ENCODE results near the gene RIPK3.

RIPK3 gene

DNA sequence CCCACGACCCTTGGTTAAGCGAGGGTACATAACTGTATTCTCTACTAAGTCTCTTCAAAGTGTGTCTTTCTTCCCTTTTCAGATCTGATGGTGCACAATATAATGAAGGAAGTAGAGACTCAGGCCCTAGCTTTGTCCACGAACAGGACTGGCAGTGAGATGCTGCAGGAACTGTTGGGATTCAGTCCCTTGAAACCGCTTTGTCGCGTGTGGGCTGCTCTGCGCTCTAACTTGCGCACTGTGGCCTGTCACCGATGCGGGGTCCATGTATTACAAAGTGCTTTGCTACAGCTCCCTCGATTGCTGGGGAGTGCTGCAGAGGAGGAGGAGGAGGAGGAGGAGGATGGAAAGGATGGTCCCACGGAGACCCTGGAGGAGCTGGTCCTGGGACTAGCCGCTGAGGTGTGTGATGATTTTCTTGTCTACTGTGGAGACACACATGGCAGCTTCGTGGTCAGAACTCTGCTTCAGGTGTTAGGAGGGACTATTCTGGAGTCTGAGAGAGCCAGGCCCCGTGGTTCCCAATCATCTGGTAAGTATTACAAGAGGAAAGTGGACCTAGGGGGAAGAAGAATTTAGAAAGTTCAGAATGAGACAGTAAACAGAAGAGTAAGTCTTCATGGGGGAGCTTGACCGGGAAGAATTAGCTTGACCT lies 39.3 kb downstream of the RIPK3 start:
- DNase-seq (ENCODE audit: low read depth), result no peak

DNA sequence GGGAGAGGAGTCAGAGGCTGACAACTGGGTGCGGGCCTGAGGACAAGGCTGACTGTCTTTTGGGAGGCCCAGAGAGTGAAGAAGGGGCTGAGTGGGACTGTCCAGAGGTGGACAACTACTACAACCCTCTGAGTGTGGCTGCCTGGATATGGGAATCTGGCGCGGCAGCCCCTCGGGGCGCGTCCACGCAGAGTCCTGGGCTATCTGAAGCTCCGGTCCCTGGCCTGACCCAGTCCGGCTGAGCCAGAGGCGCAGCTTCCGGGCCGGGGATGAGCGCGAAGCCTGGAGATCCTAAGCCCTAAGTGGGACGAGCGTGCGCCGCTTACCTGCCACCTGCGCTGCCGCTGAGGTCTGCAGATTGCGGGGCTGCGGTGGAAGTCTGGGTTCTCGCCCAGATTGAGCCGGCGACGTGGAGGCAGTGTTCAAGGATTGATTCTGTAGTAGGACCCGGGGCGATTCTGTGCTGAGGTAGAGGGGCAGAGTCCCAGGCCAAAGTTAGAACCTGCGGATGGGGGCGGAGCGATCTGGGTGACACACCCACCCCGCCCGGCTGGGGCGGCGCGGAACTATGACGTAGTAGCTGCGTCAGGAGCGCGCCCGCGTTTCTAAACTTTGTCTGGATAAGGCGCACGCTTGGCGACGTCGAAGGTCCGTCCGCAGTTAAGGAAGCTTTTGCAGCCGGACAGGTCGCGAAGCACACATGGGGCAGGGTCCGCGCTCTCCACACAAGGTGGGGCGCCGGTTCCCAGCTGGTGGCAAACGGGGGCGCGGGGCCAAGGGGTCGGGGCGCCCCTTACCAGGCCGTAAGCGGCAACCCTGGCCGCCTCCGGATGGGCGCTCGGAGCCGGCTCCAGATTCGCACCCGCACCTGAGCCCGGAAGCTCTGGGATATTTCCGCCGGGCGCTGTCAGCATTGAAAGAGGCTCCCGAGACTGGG lies 40.3 kb downstream of the RIPK3 start, which contains the start of the genes DHRS1 and NOP9:
Gene DHRS1, minus strand, starts transcription at position 526 of the 937 bp plus-strand sequence. CDS start 674 bp downstream, outside the sequence.
Gene NOP9, plus strand, starts transcription at position 596 of the 937 bp plus-strand sequence. Its CDS starts 105 bp downstream, at position 701.
- DNase-seq (ENCODE audit: low read depth), result peak; percentile 85

- no peak for DNase-seq (ENCODE audit: low read depth)
Observed at GRCh38 chr14:24298892-24299254, 40.9 kb downstream of the RIPK3 start.

DNA sequence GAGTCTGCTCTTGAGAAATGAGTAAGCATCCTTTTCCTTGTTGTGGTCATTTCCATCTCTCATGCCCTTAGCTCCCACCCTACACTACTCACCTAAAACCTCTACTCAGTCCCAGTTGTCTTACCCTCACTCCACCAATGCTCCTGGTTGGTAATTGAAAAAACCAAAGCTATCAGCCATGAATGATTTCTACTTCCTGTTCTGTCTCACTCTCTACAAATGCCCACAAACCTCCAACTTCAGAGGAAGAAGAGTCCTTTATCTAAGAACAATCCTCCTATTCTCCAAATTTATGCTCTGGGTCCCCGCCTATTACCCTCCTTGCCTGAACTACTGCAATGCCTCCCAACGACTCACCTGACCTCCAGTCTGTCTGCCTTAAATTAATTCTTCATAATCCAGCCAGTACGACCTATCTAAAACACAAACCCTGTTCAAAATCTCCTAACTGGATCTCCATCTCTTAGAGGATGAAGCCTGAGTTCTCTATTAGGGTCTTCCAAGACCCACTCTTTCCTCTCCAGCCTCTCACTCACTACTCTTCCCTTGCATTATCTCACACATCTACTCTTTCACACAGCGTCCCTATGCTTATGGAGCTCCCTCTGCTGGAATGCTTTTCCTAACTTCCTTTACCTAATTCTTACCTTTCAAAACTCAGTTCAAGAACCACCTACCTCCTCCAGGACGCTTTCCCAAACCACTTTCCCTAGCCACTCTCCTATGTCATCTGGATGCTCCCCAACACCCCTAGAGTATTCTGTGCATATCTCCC lies 42.4 kb downstream of the RIPK3 start:
- DNase-seq (ENCODE audit: low read depth), result no peak

DNA sequence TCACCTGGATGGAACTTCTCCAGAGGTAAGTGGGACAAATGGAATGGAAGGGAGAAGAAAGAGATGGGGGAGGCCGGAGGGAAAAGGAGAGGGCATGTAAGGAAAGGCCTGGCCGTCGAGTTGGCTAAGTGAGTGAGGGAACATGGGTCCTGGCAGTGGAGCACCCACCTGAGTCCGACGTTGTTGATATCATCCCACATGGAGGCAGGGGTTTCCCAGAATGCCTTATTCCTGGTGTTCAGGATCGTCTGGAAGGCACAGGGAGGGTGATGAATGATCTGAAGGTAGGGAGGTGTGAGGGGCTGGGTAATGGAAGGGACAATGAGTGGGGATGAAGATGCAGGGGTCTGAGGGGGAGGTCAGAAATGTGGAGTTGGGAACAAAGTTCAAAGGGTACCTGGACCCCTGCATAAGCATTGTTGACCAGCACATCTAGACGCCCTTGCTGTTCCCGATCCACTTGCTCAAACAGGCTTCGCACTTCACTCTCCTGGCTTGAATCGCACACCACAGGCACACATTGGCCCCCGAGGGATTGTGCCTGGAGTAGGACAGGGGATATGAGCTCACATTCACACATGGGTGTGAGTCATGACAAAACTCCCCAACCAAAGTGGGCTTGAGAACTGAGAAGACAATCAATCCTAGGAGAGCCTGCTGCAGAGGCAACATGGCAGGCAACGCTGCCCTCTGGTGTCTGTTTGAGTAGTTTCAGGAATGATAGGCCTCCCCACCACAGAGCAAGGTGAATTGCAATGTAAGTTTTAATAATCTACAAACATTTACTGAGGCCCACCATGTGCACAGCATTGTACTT lies 43.2 kb downstream of the RIPK3 start:
- peak; percentile 55 for DNase-seq (ENCODE audit: low read depth)

DNA sequence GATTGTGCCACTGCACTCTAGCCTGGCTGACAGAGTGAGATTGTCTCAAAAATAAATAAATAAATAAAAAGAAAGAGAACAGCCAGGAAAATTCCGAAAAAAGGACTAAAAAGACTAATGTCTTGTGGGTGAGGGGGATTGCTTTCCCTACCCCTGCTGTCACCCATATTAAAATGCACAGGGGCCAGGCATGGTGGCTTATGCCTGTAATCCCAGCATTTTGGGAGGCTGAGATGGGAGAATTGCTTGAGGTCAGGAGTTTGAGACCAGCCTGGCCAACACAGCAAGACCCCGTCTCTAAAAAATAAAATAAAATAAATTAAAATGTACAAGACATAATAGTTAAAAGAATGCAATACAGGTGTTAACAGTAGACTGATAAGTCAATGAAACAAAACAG lies 46.3 kb downstream of the RIPK3 start:
- DNase-seq (ENCODE audit: low read depth), result no peak

GRCh38 chr14:24292118-24292807 lies 47.5 kb downstream of the RIPK3 start:
- DNase-seq (ENCODE audit: low read depth), result no peak

DNA sequence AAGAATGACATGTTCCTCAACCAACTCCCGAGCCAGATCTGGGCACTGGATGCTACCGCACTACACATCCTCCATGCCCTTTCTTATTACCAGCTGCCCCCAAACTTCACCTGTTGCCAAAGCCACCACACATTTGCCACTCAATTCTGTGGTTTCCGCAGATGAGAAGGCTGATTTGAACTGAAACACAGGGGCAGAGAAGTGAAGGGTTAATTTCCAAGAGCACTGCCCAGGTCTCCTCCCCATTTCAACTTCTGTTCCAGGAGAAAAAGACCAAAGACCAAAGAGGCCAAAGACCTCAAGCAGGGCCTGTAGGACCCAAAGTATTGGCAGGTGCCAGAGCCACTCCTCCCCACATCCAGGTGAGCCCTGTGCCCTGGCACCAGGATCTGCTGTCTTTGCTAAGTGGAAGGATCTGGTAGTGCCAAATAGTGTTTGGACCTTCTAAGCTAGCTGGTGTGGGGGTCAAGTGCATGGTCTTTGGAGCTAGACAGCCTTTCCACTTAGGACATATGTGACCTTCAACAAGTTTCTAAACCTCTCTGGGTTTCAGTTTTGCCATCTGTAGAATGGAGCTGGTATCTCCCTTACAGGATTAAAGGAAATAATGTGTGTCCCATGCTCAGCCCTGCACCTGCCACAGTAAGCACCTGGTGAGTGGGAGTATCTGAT lies 48.2 kb downstream of the RIPK3 start:
- no peak for DNase-seq (ENCODE audit: low read depth)

GRCh38 chr14:24290746-24291145 lies 49.0 kb downstream of the RIPK3 start:
- DNase-seq (ENCODE audit: low read depth), result no peak

GRCh38 chr14:24289649-24290280 lies 50.0 kb downstream of the RIPK3 start:
- peak; percentile 34 for DNase-seq (ENCODE audit: low read depth)

DNA sequence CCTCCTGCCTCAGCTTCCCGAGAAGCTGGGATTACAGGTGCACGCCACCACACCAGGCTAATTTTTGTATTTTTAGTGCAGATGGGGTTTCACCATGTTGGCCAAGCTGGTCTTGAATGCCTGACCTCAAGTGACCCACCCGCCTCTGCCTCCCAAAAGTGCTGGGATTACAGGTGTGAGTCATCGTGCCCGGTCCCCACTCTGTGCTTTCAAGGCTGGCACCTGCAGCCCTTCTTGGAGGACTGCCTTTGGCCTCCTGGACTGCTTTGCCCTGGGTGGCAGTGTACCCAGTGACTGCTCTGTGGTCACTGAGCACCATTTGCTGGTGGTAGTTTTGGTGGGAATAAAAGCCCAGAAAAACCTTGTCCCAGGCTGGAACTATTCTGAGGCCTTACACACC lies 52.8 kb downstream of the RIPK3 start:
- DNase-seq (ENCODE audit: low read depth), result no peak
